Suppressor macrophage treated with lipopolysaccharide for 1 hour (primary cell): ENCODE results near the gene SRSF7.
A peak's percentile ranks its signal among the peaks of the same experiment; 100 is the strongest.
"Not testable (repeated sequence)": the region's sequence is repeated elsewhere in the genome, so short reads cannot be mapped to it uniquely, and the experiment has no call there.

Source experiments
- DNase-seq, 3 donors: peaks; one replicate each; pipeline ENCODE4 v3.0.0-alpha.2; 2020 to 2022

SRSF7 gene

DNA sequence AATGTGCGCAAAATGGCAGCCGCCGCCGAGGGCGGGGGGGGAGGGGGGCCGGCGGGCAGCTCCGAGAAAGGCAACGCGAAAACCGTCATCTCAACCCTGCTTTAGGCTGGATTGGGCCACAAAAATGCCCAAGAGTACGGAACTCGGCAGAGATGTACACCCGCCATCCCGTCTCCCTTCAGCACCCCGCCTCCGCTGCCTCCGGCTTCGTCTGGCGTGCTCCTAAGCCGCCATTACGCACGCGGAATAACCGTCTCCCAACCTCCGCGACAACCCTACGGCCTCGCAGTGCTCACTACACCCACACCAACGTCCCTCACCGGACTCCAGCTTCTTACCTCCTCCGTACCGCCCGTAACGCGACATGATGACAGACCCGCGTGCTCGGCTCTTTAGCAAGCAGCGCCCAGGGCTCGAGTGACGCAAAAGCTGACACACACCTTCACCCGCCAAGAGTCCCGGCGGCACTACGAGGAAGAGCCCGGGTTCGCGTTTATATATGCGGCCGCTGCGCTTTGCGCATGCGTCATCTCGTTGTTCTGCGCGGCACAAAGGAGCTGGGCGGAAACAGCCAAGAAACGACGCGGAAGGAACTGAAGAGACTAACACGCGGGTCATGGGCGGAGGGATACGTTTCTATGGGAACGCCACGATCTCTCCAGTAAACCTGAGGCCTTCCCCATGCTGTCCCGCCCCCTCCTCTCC, at the start of gene SRSF7:
SRSF7 (minus strand) TSS at position 471 of the 705 bp plus-strand sequence; CDS start at position 366, 105 bp downstream.
- DNase-seq = peak; percentile 97 to 99 (median 99)

DNA sequence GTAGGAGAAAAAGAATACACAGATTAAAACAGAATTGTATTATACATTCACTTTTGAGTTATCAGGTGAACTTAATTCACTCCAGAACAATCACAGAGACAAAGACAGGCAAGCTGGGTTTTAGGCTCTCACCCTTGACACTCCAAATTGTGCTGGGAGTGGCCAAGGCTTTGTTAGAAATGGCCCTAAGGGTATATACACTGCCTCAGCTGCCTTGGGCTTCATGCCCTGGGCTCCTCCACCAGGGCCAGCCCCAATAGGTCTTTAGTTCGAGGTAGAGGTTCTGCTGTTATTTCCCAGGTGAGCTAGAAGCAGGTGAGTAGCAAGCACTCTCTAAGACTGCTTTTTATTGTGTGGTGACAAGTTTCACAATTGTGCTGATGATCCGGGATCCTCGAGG, 46.8 kb upstream of the SRSF7 start:
- no peak for DNase-seq

DNA sequence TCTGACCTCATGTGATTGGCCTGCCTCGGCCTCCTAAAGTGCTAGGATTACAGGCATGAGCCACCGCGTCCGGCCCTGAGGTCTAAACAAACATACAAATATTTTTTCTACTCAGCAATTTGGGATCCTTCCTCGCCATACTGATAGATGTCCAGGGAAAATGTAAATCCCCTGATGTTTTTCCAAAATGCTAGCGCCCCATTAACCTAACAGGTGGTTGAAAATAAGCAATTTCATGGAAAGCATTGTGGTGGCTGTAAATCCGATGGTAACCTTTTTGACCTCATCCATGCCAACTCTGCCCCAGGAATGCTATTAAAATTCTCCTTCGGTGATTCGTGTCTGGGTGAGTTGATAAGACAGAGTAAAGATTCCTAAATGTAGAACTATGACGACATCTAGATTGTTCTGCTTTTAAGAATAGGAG, 46.1 kb upstream of the SRSF7 start:
- no peak for DNase-seq

DNA sequence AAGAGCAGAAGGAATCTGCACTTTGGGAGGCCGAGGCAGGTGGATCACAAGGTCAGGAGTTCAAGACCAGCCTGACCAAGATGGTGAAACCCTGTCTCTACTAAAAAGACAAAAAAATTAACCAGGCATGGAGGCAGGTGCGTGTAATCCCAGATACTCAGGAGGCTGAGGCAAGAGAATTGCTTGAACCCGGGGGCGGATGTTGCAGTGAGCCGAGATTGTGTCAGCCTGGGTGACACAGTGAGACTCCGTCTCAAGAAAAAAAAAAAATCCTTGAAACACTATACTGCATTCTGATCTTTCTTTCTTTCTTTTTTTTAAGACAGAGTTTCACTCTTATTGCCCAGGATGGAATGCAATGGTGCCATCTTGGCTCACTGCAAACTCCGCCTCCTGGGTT, 43.9 kb upstream of the SRSF7 start:
- DNase-seq = peak in 2 of 3 donors; percentile 11 to 35

DNA sequence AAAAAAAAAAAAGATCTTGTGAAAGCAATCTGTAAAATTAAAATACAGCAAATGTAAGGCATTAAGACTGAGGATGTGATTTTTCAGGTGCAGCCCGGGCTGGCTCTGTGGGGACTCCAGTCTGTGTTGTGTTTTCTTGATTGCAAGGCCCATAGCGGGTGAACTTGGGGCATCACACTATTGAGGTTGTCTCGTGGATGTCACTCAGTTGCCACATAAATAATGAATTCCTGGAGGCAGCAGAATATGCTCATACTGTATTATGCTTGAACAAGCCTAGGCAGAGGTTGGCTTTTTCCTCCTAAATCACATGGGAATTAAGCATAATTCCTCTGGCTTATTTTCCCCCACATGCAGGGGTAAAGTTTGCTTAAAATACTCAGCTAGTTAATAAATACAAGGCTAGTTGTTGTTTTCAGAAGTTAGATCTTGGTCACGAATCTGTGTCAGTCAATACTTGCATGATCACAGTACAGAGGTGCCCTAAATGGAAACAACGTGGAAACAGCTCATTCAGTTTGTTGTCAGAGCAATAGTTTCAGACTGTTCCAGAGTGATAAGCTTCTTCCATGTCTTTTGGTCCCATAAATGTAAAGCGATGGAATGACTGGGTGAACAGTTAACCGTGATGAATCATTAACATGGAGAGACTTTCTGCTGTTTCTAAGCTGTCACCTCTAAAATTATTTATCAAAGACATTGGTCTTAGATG, 43.2 kb upstream of the SRSF7 start:
- DNase-seq = no peak

DNA sequence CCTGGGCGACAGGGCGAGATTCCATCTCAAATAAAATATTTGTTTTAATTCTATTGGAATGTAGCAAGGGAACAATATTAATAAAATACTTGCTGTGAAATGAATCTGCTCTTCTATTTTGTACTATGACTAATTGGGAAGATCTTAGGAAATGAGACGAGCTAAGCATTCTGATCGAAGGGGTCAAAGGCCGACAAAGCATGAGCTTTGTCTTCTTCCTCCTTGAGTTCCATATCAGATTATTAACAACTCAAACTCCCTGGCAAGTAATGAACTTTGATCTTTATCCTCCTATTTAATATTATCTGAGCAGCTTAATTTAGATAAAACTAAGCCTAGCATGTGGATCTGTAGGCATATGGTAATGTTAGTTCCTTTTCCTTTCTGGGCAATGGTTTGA, 42.4 kb upstream of the SRSF7 start:
- DNase-seq = peak; percentile 6 to 41 (median 26)

DNA sequence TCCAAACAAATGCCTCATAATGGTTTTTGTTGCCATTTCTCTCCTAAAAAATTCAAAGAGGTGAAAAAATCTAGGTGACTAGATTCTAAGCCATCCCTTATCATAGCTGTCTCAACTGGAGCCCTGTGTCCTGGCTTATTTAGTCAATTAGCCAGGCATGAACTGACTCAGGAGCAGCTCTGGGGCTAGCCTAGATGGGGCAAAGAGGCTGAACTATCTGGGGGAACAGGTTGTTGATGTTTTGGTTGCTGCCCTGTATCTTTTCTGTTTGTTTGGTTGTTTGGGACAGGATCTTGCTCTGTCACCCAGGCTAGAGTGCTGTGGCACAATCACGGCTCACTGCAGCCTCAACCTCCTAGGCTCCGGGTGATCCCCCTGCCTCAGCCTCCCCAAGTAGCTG, 41.6 kb upstream of the SRSF7 start:
- no peak for DNase-seq

DNA sequence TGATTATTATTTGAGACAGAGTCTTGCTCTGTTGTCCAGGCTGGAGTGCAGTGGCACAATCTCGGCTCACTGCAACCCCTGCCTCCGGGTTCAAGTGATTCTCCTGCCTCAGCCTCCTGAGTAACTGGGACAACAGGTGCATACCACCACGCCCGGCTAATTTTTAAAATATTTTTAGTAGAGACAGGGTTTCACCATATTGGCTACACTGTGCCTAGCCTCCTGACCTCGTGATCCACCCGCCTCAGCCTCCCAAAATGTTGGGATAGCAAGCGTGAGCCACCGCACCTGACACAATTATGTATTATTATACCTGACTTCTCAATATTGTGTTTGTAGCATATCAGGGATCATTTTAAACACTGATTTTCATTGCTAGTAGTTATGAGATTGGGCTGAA, 41.2 kb upstream of the SRSF7 start:
- not testable (repeated sequence) for DNase-seq

DNA sequence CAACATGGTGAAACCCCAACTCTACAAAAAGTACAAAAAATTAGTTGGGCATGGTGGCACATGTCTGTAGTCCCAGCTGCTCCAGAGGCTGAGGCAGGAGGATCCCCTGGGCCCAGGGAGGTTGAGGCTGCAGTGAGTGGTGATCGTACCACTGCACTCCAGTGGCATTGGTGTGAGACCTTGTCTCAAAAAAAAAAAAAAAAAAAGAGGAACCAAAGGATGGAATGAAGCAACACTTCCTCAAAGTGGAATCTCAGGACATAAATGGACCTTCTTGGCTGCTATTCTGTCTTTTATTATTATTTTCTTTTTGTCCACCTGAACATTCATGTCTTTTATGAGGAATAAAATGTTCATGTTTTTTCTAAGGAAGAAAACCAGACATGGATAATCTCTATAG, 40.6 kb upstream of the SRSF7 start:
- DNase-seq = peak; percentile 27 to 68 (median 65)

DNA sequence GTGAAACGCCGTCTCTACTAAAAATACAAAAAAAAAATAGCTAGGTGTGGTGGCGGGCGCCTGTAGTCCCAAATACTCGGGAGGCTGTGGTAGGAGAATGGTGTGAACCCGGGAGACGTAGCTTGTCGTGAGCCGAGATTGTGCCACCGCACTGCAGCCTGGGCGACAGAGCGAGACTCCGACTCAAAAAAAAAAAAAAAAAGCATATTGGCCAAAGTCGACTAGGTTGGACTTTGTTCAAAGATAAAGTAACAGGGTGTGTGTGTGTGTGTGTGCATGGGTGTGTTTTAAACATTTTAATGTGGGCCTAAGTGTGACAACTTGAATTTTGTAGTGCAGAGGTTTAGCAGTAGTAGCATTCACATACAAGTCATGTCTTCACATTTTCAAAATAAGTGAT, 38.5 kb upstream of the SRSF7 start:
- DNase-seq = no peak

DNA sequence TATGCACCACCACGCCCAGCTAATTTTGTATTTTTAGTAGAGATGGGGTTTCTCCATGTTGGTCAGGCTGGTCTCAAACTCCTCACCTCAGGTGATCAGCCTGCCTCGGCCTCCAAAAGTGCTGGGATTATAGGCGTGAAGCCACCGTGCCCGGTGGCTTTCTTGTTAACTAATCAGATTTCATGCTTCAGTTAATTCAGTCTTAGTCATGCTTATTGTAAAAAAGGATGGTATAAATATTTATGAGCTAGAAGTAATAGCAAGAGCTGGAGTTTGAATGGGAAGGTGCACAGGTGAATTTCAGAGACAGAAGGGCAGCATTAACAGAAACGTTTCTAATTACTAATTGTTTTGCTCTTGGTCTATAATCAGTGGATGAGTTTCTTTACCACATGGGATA, 37.1 kb upstream of the SRSF7 start:
- no peak for DNase-seq

DNA sequence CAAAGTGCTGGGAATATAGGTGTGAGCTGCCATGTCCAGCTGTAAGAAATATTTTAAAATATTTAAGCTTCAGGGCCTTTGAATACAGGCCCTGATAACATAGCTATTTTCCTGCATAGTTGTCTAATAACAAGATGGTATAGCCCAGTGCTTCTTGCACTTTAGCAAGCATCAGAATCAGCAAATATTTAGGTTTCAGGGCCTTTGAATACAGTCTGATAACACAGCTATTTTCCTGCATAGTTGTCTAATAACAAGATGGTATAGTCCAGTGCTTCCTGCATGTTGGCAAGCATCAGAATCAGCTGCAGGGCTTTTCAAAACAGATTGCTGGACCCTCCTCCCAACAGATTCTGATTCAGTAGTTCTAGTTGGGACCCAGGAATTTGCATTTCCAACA, 32.4 kb upstream of the SRSF7 start:
- DNase-seq = no peak

DNA sequence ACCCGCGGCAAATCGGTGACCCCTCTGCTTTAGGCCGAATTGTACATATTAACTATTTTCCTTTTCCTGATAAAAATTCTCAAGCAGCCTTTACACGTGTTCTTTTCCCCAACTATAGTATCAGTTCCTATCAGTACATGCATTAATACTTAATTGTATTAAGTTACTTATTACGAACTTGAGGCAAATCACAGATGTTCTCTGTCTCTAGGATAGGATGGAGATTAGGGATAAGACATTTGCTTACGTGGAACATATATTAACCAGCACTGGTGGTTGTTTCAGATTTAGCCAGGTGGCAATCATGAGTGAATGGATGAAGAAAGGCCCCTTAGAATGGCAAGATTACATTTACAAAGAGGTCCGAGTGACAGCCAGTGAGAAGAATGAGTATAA, 27.5 kb upstream of the SRSF7 start:
- DNase-seq = no peak

DNA sequence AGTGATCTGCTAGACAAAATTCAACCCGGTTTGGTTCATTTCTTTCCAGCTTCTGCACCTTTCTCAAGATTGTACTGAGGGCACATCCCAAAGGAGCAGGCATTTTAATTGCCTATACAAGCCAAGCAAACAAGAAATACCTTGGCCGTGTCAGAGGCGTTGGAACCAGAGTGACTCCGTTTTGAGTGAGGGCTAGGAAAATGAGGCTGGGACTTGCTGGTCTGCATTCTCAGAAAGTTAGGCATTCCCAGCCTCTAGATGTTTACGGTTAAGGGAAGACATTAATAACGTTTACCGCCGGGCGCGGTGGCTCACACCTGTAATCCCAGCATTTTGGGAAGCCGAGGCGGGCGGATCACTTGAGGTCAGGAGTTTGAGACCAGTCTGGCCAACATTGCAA, 25.4 kb upstream of the SRSF7 start:
- no peak for DNase-seq

DNA sequence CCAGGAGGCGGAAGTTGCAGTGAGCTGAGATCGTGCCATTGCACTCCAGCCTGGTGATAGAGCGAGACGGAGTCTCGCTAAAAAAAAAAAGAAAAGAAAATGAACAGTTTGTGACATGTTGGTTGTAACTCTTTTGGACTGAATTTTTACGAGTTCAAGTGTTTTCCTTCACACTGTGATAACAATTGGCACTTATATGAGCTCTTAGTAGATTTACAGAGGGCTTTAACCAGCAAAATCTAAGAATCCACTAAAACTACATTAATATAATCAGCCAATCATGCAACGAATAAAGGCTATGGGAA, 24.7 kb upstream of the SRSF7 start:
- no peak for DNase-seq

DNA sequence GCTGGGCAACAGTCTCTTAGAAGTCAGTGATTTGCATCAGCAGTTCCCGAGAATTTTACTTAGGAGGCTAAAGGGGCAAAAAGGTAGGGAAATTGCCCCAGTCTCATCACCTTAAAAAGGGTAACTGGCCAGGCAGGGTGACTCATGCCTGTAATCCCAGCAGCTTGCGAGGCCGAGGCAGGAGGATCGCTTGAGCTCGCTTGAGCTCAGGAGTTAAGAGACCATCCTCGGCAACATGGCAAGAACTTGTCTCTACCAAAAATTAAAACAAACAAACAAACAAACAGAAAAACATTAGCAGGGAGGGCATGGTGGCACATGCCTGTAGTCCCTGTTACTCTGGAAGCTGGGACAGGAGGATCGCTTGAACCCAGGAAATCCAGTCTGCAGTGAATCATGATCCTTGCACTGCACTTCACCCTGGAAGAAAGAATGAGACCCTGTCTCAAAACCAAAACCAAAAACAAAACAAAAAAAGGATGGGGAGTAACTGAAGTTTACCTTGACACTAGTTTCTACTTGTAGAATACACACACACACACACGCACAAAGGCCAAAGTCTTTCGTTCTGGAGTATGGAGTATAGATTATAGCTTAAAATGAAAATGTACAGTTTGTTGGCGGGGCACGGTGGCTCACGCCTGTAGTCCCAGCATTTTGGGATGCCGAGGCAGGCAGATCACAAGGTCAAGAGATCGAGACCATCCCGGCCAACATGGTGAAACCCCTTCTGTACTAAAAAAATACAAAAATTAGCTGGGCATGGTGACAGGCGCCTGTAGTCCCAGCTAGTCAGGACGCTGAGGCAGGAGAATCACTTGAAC, 24.1 kb upstream of the SRSF7 start:
- no peak for DNase-seq

DNA sequence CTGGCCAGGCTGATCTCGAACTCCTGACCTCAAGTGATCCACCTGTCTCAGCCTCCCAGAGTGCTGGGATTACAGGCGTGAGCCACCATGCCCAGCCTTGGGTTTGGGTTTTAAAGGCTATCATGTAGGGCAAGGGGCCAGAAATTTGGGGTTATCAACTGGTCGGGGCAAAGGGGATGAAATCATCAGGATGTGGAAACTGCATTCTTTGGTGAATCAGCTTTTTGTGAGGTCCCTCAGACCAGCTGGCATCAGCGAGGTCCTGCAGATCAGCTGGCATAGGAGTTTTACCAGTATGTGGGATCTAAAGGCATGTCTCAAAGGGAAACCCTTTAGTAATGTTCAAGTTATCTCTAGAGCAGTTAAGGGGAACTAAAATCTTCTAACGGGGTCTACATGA, 20.5 kb upstream of the SRSF7 start:
- DNase-seq = peak; percentile 28 to 40 (median 37)

DNA sequence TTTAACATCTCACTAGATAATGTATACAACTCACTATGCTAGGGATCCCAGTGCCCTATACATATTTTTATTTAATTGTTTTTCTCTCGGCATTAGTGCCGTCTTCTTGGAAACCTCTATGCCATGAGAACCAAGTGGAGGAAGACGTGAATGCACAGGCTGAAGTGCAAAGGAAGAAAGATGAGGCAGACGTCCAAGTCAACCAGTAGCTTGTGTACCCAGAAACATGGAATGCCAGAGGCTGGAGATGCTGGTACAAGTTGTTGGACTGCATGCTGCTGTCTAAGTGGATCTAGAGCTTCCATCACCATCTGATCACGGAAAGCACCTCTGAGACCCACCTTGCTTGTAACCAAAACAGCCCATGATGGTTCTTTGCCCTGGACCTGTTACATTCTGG, 14.4 kb upstream of the SRSF7 start:
- no peak for DNase-seq

DNA sequence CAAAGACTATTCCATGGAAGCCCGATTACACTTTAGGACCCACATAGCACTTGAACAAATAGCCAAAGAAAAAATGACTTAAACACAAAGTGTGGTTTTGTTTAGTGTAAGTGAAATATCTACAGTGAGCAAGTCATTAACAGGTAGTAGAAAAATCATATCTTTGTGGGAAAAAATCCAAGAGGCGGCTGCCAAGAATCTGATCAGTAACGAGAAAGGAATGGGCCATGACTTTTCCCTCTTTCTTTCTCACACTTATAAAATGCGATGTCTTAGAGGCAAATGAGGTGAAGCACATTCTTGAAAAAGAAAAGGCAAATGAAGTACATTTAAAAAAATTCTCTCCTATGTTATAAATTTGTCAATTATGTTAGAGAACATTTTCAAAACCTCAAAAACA, 14.0 kb upstream of the SRSF7 start:
- no peak for DNase-seq

DNA sequence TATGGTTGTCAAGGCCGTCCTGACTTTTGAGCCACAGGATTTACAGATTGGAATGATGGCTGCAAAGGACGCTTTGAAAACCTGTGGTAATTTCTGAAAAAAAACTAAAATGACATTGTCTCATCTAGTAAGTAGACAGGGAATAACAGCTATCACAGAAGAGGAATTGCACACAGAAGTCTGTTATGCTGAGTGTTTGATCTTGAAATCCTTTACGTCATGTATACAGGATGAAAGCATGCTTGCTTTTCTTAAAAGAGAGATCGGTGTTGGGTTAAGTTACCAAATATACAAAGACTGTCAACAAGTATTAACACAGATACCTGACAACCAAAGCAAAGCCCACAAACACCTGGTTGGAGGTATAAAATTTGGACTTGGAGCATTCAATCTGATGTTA, 12.6 kb upstream of the SRSF7 start:
- DNase-seq = no peak

DNA sequence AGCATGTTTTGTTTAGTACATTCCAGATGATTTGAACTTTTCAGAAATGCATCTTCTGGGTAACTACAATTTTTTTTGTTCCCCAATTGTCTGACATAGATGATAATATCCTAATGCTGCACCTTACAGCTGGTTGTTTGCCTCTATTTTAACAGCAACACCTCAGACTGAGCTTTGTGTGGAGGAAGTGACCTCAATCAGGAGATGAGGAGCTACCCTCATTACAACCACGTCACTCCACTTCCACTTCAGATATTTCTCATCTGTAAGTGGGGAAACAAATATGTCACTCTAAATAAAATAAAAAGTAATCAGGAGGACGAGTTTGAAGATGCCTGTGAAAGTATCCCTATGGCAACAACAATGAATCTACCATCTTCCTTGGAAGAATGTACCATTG, 12.1 kb upstream of the SRSF7 start:
- no peak for DNase-seq

DNA sequence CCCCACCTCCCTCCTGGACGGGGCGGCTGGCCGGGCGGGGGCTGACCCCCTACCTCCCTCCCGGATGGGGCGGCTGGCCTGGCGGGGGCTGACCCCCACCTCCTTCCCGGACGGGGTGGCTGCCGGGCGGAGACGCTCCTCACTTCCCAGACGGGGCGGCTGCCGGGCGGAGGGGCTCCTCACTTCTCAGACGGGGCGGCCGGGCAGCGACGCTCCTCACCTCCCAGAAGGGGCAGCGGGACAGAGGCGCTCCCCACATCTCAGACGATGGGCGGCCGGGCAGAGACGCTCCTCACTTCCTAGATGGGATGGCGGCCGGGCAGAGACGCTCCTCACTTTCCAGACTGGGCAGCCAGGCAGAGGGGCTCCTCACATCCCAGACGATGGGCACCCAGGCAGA, 4.7 kb upstream of the SRSF7 start:
- DNase-seq = not testable (repeated sequence)

DNA sequence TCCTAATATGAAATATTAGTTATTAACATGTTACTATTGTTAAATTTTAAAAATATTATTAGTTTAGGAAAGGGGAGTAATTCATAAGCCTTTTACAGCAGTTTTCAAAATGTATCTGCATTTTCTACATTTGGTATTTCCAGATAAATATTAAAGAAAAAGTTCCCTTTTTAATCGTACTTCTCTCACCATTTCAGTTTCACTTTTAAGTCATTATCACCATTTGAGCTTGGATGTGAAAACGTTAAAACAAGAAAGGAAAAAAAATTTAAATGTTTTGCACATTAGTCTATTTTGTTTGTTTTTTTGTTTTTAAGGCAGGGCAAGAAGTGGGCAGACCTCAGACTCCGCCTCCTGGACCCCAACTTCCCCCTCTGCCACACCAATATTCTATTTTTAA, 3.3 kb upstream of the SRSF7 start:
- DNase-seq = peak in 2 of 3 donors; percentile 51 to 53

DNA sequence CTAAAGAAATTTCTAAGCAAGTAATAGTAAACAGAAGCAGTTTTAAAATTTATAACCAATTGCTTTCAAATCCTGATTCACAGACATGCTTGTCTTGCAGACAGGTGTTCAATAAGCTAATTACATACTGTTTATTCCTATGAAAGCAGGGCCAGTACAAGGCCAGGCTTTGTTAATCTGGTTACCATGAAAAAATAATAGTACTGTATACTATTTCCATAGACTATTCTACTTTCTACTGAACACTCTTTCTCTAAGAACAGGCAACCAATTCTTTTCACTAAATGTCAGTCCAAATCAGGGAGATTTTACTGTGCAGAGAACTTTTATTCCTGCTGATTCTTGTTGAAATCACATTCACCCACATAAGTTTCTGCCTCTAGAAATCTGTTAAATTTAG, 2.9 kb upstream of the SRSF7 start:
- DNase-seq = no peak
